Endothelial cell of hepatic sinusoid (primary cell): ENCODE data around the gene ACOT7.

Experiments used
- in situ Hi-C: cut with HindIII; loops from 2 replicates; pipeline ENCODE4 v1.10.0; 2017; ENCODE audit warnings: low sequenced_read_pairs

ACOT7 gene

GRCh38 chr1:6365047-6365446 lies 28.5 kb downstream of the ACOT7 start:
- in situ Hi-C loops, result loop anchor here (5.0 to 10.0 kb wide), 2 partner anchors 33 to 120 kb away; partner anchors contain the start of gene HES3

- in situ Hi-C loops, result loop anchor here (5.0 to 10.0 kb wide), 2 partner anchors 69 to 118 kb away; partner anchors contain the start of gene HES3
Measured at GRCh38 chr1:6363085-6363884, 30.3 kb downstream of the ACOT7 start.

GRCh38 chr1:6361124-6361775 lies 32.3 kb downstream of the ACOT7 start:
- in situ Hi-C loops, result loop anchor here (5.0 to 10.0 kb wide), 2 partner anchors 71 to 116 kb away; partner anchors contain the start of gene HES3

GRCh38 chr1:6360517-6361070 lies 33.0 kb downstream of the ACOT7 start:
- in situ Hi-C loops, result loop anchor here (5.0 to 10.0 kb wide), 2 partner anchors 72 to 116 kb away; partner anchors contain the start of gene HES3

GRCh38 chr1:6360117-6360496 lies 33.5 kb downstream of the ACOT7 start:
- in situ Hi-C loops, result loop anchor here (5.0 to 10.0 kb wide), 2 partner anchors 72 to 115 kb away; partner anchors contain the start of gene HES3

- in situ Hi-C loops, result loop anchor here (5.0 to 10.0 kb wide), 2 partner anchors 73 to 115 kb away; partner anchors contain the start of gene HES3
Measured at GRCh38 chr1:6359216-6360116, 34.1 kb downstream of the ACOT7 start.

- in situ Hi-C loops, result no loop called here
Measured at GRCh38 chr1:6358757-6359201, 34.8 kb downstream of the ACOT7 start.

GRCh38 chr1:6358144-6358624 lies 35.4 kb downstream of the ACOT7 start:
- in situ Hi-C loops, result no loop called here

GRCh38 chr1:6357243-6357936 lies 36.2 kb downstream of the ACOT7 start:
- in situ Hi-C loops, result no loop called here

GRCh38 chr1:6355621-6356020 lies 37.9 kb downstream of the ACOT7 start:
- in situ Hi-C loops, result no loop called here

- in situ Hi-C loops, result no loop called here
Measured at GRCh38 chr1:6354659-6355317, 38.8 kb downstream of the ACOT7 start.

GRCh38 chr1:6353955-6354658 lies 39.5 kb downstream of the ACOT7 start:
- in situ Hi-C loops, result no loop called here

GRCh38 chr1:6353619-6353954 lies 40.0 kb downstream of the ACOT7 start:
- in situ Hi-C loops, result no loop called here

GRCh38 chr1:6352138-6352563 lies 41.4 kb downstream of the ACOT7 start:
- in situ Hi-C loops, result no loop called here

GRCh38 chr1:6351480-6352137 lies 42.0 kb downstream of the ACOT7 start:
- in situ Hi-C loops, result no loop called here

GRCh38 chr1:6350416-6351088 lies 43.0 kb downstream of the ACOT7 start:
- in situ Hi-C loops, result no loop called here

- in situ Hi-C loops, result no loop called here
Measured at GRCh38 chr1:6349254-6349943, 44.2 kb downstream of the ACOT7 start.
